Transverse colon (tissue), 4 donors: ENCODE measurements around the gene MPP2.

Experiments
- POLR2AphosphoS5 ChIP-seq, 3 donors: sonication (generic); formaldehyde crosslinking; IDR thresholded peaks; one replicate each; pipeline ENCODE4 v1.6.1; 2016; ENCODE audit warnings: antibody characterized with exemption in 3 of 3
- TF ChIP-seq, protein P1 (sequence below), 5 experiments: fragments of 200-600 bp in 3 of 5; fragments of 450-650 bp in 2 of 5; sonication (generic) in 3 of 5; IDR thresholded peaks; 1 replicate in 2 of 5; 2 replicates in 3 of 5; pipeline ENCODE4 v1.5.1; 2016 to 2017; ENCODE audit warnings: antibody characterized with exemption in 5 of 5, inconsistent platforms in 3 of 5, mild to moderate bottlenecking in 2 of 5, moderate library complexity in 1 of 5

DNA sequence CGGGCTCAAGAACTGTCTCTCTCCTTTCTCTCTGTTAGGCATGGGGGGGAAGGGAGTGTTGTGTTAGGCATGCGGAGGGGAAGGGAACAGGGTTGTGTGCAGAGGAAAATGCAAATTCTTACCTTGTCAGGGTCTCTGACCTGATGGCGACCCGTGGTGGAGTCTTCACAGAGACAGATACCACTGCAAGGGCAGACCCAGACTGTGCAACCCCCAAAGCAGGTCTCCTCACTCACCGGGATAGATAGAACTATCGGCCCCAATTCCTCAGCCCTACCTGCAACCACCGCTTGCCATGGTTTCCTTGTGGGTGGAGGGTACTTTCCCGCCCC lies 9.6 kb upstream of the MPP2 start:
- TF ChIP-seq, protein P1, sequence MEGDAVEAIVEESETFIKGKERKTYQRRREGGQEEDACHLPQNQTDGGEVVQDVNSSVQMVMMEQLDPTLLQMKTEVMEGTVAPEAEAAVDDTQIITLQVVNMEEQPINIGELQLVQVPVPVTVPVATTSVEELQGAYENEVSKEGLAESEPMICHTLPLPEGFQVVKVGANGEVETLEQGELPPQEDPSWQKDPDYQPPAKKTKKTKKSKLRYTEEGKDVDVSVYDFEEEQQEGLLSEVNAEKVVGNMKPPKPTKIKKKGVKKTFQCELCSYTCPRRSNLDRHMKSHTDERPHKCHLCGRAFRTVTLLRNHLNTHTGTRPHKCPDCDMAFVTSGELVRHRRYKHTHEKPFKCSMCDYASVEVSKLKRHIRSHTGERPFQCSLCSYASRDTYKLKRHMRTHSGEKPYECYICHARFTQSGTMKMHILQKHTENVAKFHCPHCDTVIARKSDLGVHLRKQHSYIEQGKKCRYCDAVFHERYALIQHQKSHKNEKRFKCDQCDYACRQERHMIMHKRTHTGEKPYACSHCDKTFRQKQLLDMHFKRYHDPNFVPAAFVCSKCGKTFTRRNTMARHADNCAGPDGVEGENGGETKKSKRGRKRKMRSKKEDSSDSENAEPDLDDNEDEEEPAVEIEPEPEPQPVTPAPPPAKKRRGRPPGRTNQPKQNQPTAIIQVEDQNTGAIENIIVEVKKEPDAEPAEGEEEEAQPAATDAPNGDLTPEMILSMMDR (IDR thresholded peaks at IDR 0.05): no peak
- TF ChIP-seq POLR2AphosphoS5 (IDR thresholded peaks at IDR 0.05): no peak
